ENCODE results near the gene GLB1L3.

DNA sequence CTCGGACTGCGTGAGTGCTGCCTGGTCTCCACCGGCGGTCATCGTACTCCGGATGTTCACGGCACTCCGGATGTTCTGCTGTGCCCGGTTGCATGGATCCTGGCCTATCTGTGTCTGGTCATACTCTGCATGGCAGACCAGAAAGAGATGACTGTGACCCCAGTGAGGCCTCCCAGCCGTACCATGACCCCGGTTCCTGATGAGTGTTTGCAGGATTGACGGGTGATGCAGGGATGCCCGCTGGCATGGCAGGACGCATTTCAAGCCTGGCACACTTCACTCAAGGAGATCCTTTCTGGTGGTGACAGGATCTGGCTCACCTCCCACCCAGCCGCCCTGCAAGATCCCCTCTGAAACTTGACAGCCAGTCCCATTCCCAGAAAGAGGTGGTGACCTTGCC lies 61.9 kb downstream of the GLB1L3 start:
- TF ChIP-seq, protein P1, sequence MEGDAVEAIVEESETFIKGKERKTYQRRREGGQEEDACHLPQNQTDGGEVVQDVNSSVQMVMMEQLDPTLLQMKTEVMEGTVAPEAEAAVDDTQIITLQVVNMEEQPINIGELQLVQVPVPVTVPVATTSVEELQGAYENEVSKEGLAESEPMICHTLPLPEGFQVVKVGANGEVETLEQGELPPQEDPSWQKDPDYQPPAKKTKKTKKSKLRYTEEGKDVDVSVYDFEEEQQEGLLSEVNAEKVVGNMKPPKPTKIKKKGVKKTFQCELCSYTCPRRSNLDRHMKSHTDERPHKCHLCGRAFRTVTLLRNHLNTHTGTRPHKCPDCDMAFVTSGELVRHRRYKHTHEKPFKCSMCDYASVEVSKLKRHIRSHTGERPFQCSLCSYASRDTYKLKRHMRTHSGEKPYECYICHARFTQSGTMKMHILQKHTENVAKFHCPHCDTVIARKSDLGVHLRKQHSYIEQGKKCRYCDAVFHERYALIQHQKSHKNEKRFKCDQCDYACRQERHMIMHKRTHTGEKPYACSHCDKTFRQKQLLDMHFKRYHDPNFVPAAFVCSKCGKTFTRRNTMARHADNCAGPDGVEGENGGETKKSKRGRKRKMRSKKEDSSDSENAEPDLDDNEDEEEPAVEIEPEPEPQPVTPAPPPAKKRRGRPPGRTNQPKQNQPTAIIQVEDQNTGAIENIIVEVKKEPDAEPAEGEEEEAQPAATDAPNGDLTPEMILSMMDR (optimal IDR thresholded peaks at IDR 0.05 in 1 of 3, IDR thresholded peaks at IDR 0.05 in 1 of 3, conservative IDR thresholded peaks at IDR 0.05 in 1 of 3; ENCODE audit: extremely low read depth in 1 of 3, insufficient read depth in 2 of 3, low read length in 3 of 3): no peak
- TF ChIP-seq EZH2 (IDR thresholded peaks at IDR 0.05; ENCODE audit: low read length): no peak

All from keratinocyte (primary cell).